NCI-H82 treated with DMSO at 0.1 percent for 48 hours (cell line): ENCODE measurements around the gene ZEB1.
"Not testable (repeated sequence)": the region's sequence is repeated elsewhere in the genome, so short reads cannot be mapped to it uniquely, and the experiment has no call there.

ENCODE experiments used
- DNase-seq: peaks from one replicate; lab custom pipeline; 2025; ENCODE audit not compliant: unreplicated experiment; lab: John Stamatoyannopoulos, UW

Gene ZEB1

DNA sequence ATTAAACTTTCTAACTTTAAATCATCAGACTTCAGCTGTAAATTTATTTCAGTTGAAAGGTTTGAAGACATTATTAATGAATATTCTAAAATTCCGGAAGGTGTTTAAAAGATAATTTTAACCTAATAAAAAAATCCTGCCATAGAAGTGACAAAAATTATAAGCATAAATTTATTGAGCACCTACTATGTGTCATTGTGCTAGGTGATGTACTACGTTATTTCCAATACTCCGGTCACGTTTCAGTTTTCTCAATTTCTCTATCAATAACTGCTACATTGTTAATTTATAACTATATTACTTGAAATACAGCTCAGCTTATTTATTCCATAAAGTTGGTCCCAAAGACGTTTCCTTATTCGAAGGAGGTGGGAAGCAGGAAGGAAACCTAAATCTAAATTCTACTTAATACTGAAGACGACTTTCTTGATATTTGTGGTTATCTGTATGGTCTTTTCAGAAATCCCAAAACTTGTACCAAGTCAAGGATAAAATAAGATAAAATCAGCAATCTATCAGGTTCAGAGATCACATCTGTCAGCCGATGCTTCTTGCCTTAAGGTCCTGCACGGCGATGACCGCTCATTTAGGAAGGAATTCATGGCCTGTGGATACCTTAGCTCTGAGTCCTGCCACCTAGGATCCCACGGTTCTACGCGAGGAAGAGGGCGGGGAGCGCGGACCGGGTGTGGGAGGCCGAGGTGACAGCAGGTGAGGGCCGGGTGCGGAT, 1.2 kb upstream of the ZEB1 start:
- DNase-seq = no peak

DNA sequence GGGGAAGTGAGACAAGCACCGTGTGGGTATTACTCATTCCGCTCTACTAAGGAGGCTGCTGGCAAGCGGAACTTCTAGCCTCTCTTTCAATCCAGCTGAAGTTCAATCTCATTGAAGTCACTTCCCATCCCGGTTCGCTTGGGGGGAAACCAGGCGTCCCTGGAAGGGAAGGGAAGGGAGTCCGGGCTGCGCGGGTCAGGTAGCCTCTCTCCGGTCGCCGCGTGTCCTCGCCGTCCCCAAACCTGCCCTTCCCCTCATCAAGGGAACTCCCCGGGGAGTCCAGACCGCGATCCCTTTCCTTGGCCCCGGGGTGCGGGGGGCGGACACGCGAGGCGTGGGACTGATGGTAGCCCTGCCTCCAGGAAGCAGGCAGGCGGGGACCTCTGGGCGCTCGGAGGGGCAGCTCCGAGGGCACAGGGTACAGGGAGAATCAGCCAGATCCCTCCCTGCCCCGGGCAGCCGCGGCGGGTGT, 598 bp upstream of the ZEB1 start:
- DNase-seq = no peak

DNA sequence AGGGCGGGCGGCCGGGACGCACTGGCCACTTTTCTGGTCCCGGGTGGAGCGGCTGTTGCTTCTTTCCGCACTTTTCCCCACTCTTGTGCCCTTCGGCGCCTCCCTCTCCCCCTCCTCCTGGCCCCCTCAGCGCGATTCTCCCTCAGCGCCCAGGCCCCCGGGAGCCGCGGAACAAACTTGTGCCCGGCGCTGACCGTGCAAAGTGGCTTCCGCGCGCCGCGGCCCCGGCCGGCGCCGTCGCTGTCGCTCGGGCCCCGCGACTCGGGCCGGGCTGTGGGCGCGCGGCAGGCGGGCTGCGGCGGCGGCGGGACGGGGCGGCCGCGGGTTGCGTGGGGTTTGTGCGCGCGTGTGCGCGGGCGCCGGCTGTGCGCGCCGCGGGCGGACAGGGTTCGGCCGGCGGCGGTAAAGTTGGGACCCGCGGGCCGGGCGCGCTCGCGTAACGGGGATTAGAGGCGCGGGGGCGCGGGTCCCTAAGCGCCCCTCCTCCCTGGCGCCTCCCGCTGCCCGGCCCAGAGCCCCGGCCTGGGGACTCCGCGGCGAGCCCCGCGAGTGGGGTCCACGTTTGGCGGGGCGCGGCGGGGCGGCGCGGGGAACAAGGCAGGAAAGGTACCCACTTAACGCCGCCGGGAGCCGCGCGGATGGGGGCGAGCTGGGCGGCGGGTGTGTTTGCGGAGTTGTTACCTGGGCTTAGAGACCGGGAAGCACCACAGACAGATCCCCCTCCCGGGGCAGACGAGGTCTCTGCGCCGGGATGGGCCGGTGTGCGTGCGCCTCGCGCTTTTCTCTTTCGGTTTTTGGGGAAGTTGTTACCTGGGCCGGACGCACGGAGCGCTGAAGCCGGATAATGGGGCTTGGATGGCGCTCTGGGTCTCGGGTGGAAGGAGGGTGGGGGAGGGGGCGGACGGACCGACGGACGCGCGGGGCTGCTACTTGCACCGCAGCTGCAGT, 860 bp downstream of the ZEB1 start:
- no peak for DNase-seq

DNA sequence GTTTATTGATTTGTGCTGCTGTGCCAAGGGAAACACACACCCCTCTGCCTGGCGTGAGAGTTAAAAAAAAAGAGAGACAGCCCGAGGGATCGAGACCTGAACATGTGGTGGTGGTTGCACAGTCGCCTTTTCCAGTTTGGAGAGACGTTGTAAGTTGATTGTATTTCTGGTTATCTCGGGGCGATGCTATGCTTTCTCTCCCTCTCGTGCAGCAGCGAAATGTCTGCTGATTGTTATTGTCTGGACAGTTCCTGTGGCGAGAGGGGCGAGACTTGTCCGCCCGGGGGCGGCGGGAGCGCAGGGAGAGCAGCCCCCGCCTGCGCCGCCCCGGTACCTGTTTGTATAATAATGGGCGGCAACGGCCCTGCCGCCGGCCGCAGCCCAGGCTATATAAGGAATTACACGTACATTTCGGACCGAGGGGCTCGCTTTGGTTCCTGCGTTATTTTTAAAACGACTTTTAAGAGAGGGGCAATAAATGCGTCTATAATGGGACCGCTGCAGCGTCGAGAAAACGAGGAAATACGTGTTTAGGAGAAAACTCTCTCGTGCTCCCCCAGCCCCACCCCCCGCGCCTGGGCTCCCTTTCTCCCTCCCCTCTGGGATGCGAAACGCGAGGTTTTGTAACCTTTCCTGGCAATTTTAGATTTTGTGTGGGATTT, 1.7 kb downstream of the ZEB1 start:
- DNase-seq = no peak

DNA sequence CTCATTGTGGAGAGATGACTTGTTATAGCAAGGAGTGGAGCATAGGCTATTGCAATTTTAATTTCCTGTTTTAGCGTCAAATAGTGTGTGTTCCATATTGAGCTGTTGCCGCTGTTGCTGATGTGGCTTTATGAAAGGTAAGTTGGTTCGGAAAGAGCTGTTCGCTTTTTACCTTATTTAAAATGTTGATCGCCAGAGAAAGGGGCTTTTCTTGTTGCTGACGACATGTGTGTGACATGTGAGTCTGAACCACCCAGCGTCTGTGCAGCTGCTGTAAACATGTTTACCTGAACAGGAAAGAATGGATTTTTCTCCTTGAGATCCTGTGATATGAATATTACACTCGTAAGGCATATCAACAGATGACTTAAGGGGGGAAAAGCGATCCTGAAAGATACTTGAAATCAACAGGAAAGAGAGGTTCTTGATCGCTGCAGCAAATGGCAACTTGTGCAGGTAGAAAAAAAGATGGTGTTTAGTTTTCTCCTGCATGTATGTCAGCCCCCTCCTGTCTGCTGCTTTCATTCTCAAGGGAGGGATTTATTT, 2.5 kb downstream of the ZEB1 start:
- DNase-seq = no peak

GRCh38 chr10:31322647-31323046, 3.6 kb downstream of the ZEB1 start:
- DNase-seq = no peak

- DNase-seq = no peak
Observed at GRCh38 chr10:31340343-31340742, 21.3 kb downstream of the ZEB1 start.

- no peak for DNase-seq
Observed at GRCh38 chr10:31341552-31341951, 22.5 kb downstream of the ZEB1 start.

- no peak for DNase-seq
Observed at GRCh38 chr10:31343009-31343408, 24.0 kb downstream of the ZEB1 start.

DNA sequence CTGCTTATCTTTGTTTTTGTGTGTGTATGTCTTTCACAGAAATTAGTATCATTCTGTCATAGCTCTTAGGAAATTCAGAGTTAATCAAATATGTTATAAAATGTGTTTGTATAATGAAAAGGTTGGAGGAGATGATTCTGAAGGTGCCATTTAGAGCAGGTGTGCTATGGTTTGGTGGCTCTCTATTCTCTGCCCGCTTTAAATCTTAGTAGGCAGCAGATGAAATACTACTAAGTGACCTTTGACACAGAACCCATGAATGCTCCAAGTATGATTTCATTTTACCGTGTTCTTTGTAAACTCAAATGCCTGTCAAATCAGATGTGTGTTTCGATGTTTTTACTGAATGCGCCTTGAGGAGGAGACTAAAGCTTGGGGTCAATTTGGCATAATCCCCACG, 24.5 kb downstream of the ZEB1 start:
- DNase-seq = no peak

GRCh38 chr10:31345886-31346285, 26.9 kb downstream of the ZEB1 start:
- no peak for DNase-seq

- DNase-seq = no peak
Observed at GRCh38 chr10:31346953-31347352, 27.9 kb downstream of the ZEB1 start.

DNA sequence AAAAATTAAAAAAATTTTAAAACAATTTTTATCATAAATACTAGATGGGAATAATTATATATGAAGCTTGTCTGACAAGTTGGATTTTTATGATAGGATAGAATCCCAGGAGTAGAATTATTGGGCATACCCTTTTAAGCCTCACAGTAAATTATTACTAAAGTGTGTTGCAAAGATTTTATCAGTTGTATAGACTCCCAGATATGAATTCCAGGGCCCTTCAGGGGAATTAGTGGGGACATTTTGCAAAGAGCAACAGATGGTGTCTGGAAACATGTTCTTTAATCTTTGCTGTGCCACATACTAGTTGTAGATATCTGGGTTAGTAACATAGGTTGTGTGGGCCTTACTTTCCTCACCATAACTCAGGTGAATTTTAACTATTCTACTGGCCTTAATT, 28.7 kb downstream of the ZEB1 start:
- no peak for DNase-seq

DNA sequence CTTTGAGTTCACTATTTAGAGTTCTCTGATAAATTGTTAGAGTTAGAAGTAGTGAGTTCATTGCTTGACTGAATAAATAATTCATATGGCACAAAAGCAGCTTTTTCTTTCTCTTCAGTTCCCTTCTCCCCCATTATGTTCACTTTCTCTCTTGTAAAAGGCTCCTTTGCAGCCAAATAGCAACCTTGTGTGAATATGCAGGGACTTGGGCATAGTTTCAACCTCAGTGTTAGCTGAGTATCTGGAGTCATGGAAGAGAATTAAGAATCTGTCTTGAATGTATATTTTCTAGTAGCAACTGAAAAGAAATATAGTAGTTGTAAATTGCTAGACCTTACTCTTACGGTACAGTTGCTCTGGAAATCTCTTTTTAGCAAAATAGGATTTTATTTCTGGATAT, 31.9 kb downstream of the ZEB1 start:
- no peak for DNase-seq

GRCh38 chr10:31352436-31353226, 33.6 kb downstream of the ZEB1 start:
- no peak for DNase-seq

- DNase-seq = no peak
Observed at GRCh38 chr10:31353574-31353973, 34.6 kb downstream of the ZEB1 start.

GRCh38 chr10:31358688-31359330, 39.8 kb downstream of the ZEB1 start:
- DNase-seq = no peak

DNA sequence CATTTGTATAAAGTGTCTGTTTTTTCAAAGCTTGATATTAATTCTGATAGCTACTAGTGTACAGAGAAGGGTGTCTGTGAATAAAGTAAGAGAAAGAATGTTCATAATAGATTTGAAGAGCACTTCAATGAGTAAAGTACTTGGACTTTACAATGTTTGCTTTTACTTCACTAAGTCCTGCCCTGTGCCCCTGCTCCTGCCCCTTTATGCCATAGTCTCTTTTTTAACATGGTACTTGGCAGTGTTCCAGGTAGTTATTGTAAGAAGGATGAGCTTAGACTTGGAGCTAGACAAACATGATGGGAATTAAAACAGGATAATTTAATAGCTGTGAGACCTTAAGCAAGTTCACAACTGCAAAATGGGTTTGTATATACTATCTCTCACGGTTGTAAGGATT, 41.0 kb downstream of the ZEB1 start:
- DNase-seq = peak; percentile 62

DNA sequence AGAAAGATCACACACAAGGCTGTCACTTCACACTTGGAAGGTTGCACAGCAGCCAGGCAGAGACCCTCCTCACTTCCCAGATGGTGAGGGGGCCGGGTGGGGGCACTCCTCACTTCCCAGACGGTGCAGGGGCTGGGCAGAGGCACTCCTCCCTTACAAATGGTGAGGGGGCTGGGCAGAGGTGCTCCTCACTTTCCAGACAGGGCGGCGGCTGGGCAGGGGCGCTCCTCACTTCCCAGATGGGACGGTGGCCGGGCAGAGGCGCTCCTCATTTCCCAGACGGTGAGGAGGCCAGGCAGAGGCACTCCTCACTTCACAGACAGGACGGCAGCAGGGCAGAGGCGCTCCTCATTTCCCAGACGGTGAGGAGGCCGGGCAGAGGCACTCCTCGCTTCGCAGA, 42.5 kb downstream of the ZEB1 start:
- DNase-seq = not testable (repeated sequence)

- no peak for DNase-seq
Observed at GRCh38 chr10:31362023-31362641, 43.1 kb downstream of the ZEB1 start.
